HG02840 (cell line): ENCODE results near the gene ABHD18.
A peak's percentile ranks its signal among the peaks of the same experiment; 100 is the strongest.
"Not testable (repeated sequence)": the region's sequence is repeated elsewhere in the genome, so short reads cannot be mapped to it uniquely, and the experiment has no call there.

Experiments
- ATAC-seq: cut with Tn5 transposase; IDR thresholded peaks from one replicate; pipeline ENCODE4 v1.9.1; 2021; ENCODE audit warnings: mild to moderate bottlenecking, moderate library complexity, moderate number of reproducible peaks; ENCODE audit not compliant: unreplicated experiment, low FRiP score

ABHD18 gene

GRCh38 chr4:127965062-127965802, at the start of gene ABHD18, which contains the start of gene MFSD8:
ABHD18 (plus strand) TSS chr4:127965406; CDS start chr4:127982956, 17,550 bp downstream.
MFSD8 (minus strand) TSS chr4:127965173; CDS start chr4:127965133, 40 bp downstream.
- ATAC-seq, result peak; percentile 98

GRCh38 chr4:127916512-127916911, 48.7 kb upstream of the ABHD18 start:
- no peak for ATAC-seq

GRCh38 chr4:127917151-127917550, 48.1 kb upstream of the ABHD18 start:
- no peak for ATAC-seq

- no peak for ATAC-seq
Observed at GRCh38 chr4:127920521-127920920, 44.7 kb upstream of the ABHD18 start.

- ATAC-seq, result no peak
Observed at GRCh38 chr4:127922226-127922625, 43.0 kb upstream of the ABHD18 start.

GRCh38 chr4:127925720-127926119, 39.5 kb upstream of the ABHD18 start:
- ATAC-seq, result not testable (repeated sequence)

GRCh38 chr4:127930175-127930574, 35.0 kb upstream of the ABHD18 start:
- ATAC-seq, result no peak

- not testable (repeated sequence) for ATAC-seq
Observed at GRCh38 chr4:127931836-127932235, 33.4 kb upstream of the ABHD18 start.

GRCh38 chr4:127936974-127937373, 28.2 kb upstream of the ABHD18 start:
- ATAC-seq, result no peak

GRCh38 chr4:127957105-127957504, 8.1 kb upstream of the ABHD18 start:
- no peak for ATAC-seq

- ATAC-seq, result no peak
Observed at GRCh38 chr4:127959794-127960193, 5.4 kb upstream of the ABHD18 start.

- not testable (repeated sequence) for ATAC-seq
Observed at GRCh38 chr4:127963633-127964398, 1.4 kb upstream of the ABHD18 start.

GRCh38 chr4:127964426-127965061, 662 bp upstream of the ABHD18 start:
- ATAC-seq, result peak; percentile 26

GRCh38 chr4:127965803-127966175, 583 bp downstream of the ABHD18 start:
- ATAC-seq, result peak; percentile 18

GRCh38 chr4:127967141-127967775, 2.1 kb downstream of the ABHD18 start:
- no peak for ATAC-seq

GRCh38 chr4:127968586-127968985, 3.4 kb downstream of the ABHD18 start:
- ATAC-seq, result no peak

- not testable (repeated sequence) for ATAC-seq
Observed at GRCh38 chr4:127970925-127971324, 5.7 kb downstream of the ABHD18 start.

GRCh38 chr4:127975121-127975770, 10.0 kb downstream of the ABHD18 start:
- no peak for ATAC-seq

GRCh38 chr4:127978930-127979329, 13.7 kb downstream of the ABHD18 start:
- no peak for ATAC-seq

- no peak for ATAC-seq
Observed at GRCh38 chr4:127982445-127982844, 17.2 kb downstream of the ABHD18 start.
